IMR-90 (cell line): ENCODE data around the gene ARHGAP18.

Experiments
- BHLHE40 ChIP-seq: fragments of 150-350 bp; IDR thresholded peaks from 2 replicates; pipeline ENCODE4 v1.6.1; 2016; ENCODE audit warnings: mild to moderate bottlenecking, low read depth, low read length
- CHD1 ChIP-seq: IDR thresholded peaks from 2 replicates; pipeline ENCODE4 v1.6.1; 2012; ENCODE audit warnings: low read depth, low read length, improper control_type of control experiment
- CTCF ChIP-seq: conservative IDR thresholded peaks from 2 replicates; pipeline ENCODE4 v1.5.1; 2012; ENCODE audit warnings: mild to moderate bottlenecking, low read depth, low read length, improper control_type of control experiment
- FOS ChIP-seq: fragments of 150-350 bp; IDR thresholded peaks from 2 replicates; pipeline ENCODE4 v1.6.1; 2016; ENCODE audit warnings: low read depth, low read length
- MXI1 ChIP-seq: IDR thresholded peaks from 2 replicates; pipeline ENCODE4 v1.6.1; 2012; ENCODE audit warnings: low read depth, mild to moderate bottlenecking, low read length, moderate library complexity, borderline replicate concordance
- POLR2A ChIP-seq: IDR thresholded peaks from 2 replicates; pipeline ENCODE4 v1.6.1; 2012; ENCODE audit warnings: mild to moderate bottlenecking, low read depth, low read length
- RAD21 ChIP-seq: IDR thresholded peaks from 2 replicates; pipeline ENCODE4 v1.6.1; 2012; ENCODE audit warnings: low read length, improper control_type of control experiment
- RCOR1 ChIP-seq: IDR thresholded peaks from 2 replicates; pipeline ENCODE4 v1.6.1; 2012; ENCODE audit warnings: mild to moderate bottlenecking, low read length, improper control_type of control experiment; ENCODE audit not compliant: insufficient replicate concordance
- RFX5 ChIP-seq: IDR thresholded peaks from 2 replicates; pipeline ENCODE4 v1.8.0; 2012; ENCODE audit warnings: low read depth, mild to moderate bottlenecking, low read length, moderate library complexity
- SMC3 ChIP-seq: fragments of 150-350 bp; IDR thresholded peaks from 2 replicates; pipeline ENCODE4 v1.6.1; 2016; ENCODE audit warnings: low read depth, mild to moderate bottlenecking, antibody characterized with exemption, low read length, moderate library complexity

DNA sequence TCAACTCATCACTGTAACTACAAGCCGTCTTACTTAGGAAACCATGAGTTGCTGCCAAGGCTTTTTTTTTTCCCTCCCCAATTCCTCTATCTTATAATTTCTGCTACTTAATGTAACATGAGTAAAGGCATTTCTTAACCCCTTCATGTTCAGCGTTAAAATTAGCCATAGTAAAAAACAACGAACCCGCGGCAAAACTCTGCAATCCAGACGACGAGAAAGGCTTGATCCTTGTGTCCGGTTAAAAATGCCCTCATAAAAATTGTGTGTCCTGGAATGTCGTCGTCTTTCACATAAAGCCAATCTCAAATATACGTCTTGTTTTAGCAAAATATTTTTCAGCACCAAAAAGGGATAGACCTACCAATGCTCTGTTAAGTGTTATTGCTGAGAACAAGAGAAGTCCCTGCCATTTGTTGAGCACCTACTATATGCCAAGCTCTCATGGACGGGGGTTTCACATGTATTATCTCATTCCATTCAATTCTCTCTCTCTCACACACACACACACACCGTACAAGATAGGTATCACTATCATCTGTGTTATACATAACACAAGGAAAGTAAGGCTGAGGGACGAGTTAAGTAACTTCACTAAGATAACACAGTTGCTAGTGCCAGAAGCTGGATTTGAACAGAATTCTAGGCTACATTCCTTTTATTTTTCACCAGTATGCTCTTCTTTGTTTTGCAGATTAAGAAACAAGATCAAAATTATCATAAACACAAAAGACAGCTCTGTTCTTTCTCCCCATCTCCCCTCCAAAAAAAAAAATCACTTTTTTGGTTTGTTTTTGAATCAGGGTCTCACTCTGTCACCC lies 683 bp upstream of the ARHGAP18 start:
- no peak for TF ChIP-seq CTCF
- TF ChIP-seq POLR2A = no peak
- no peak for TF ChIP-seq CHD1
- TF ChIP-seq RFX5 = no peak
- TF ChIP-seq BHLHE40 = no peak
- no peak for TF ChIP-seq MXI1
- TF ChIP-seq RCOR1 = no peak
- TF ChIP-seq RAD21 = no peak
- TF ChIP-seq FOS = no peak
- no peak for TF ChIP-seq SMC3
